OCI-LY1 (cell line): ENCODE results near the gene CNN3.

Experiments
- H2AFZ ChIP-seq: fragments of 200-600 bp; sonication (generic), shearing (Covaris generic); 2 replicates; pipeline ENCODE4 v1.6.0; 2014; ENCODE audit warnings: antibody characterized with exemption, mild to moderate bottlenecking, low read length
- H3F3A ChIP-seq: fragments of 200-600 bp; sonication (generic), shearing (Covaris generic); 2 replicates; pipeline ENCODE4 v1.6.0; 2014; ENCODE audit warnings: mild to moderate bottlenecking, antibody characterized with exemption, low read length, moderate library complexity; ENCODE audit not compliant: insufficient read depth
- H3K27ac ChIP-seq: fragments of 200-600 bp; sonication (generic); 2 replicates; pipeline ENCODE4 v1.5.1; 2014; ENCODE audit warnings: low read length, mixed run types, mild to moderate bottlenecking, low read depth; ENCODE audit not compliant: poor library complexity, severe bottlenecking
- H3K27me3 ChIP-seq: fragments of 200-600 bp; sonication (generic); 2 replicates; pipeline ENCODE4 v1.6.0; 2014; ENCODE audit warnings: antibody characterized with exemption, mild to moderate bottlenecking, low read length, moderate library complexity; ENCODE audit not compliant: insufficient read depth
- H3K36me3 ChIP-seq: fragments of 200-600 bp; sonication (generic); 2 replicates; pipeline ENCODE4 v1.6.1; 2014; ENCODE audit warnings: mild to moderate bottlenecking, antibody characterized with exemption, low read length, moderate library complexity, mixed read lengths; ENCODE audit not compliant: insufficient read depth
- H3K4me1 ChIP-seq: fragments of 200-600 bp; sonication (generic); 2 replicates; pipeline ENCODE4 v1.5.1; 2014; ENCODE audit warnings: mild to moderate bottlenecking, low read length, moderate library complexity; ENCODE audit not compliant: insufficient read depth, severe bottlenecking
- H3K4me2 ChIP-seq: fragments of 200-600 bp; sonication (generic), shearing (Covaris generic); 2 replicates; pipeline ENCODE4 v1.6.1; 2014; ENCODE audit warnings: low read length
- H3K4me3 ChIP-seq: fragments of 200-600 bp; sonication (generic); 2 replicates; pipeline ENCODE4 v1.5.1; 2014; ENCODE audit warnings: low read length, low read depth, mild to moderate bottlenecking, mixed read lengths; ENCODE audit not compliant: poor library complexity, severe bottlenecking
- H3K79me2 ChIP-seq: fragments of 200-600 bp; shearing (Covaris generic); 2 replicates; pipeline ENCODE4 v1.6.1; 2016; ENCODE audit warnings: mixed run types, low read length, mixed read lengths; ENCODE audit not compliant: insufficient read depth
- H3K9ac ChIP-seq: fragments of 200-600 bp; sonication (generic), shearing (Covaris generic); 2 replicates; pipeline ENCODE4 v1.6.1; 2014; ENCODE audit warnings: mild to moderate bottlenecking, low read length, mixed read lengths
- H3K9me2 ChIP-seq: fragments of 200-600 bp; sonication (generic), shearing (Covaris generic); 2 replicates; pipeline ENCODE4 v1.6.1; 2014; ENCODE audit warnings: low read depth, mild to moderate bottlenecking, low read length, mixed read lengths
- H3K9me3 ChIP-seq: fragments of 200-600 bp; shearing (Covaris generic); 2 replicates; pipeline ENCODE4 v1.6.1; 2014; ENCODE audit warnings: low read length, mixed read lengths
- H4K20me1 ChIP-seq: fragments of 200-600 bp; sonication (generic), shearing (Covaris generic); 2 replicates; pipeline ENCODE4 v1.6.0; 2016; ENCODE audit warnings: mild to moderate bottlenecking, low read length; ENCODE audit not compliant: insufficient read depth
- EZH2 ChIP-seq: fragments of 200-600 bp; sonication (generic), shearing (Covaris generic); IDR thresholded peaks from 2 replicates; pipeline ENCODE4 v1.8.0; 2017; ENCODE audit warnings: borderline replicate concordance, mixed run types, mild to moderate bottlenecking, antibody characterized with exemption, low read length, moderate library complexity, mixed read lengths
- TF ChIP-seq, protein P1 (sequence below): fragments of 200-600 bp; sonication (generic), shearing (Covaris generic); IDR thresholded peaks from 2 replicates; pipeline ENCODE4 v1.5.1; 2017; ENCODE audit warnings: mild to moderate bottlenecking, antibody characterized with exemption, low read length, moderate library complexity, mixed read lengths

Gene CNN3

GRCh38 chr1:94912263-94913184 lies 14.4 kb downstream of the CNN3 start:
- Histone ChIP-seq H3K4me1 (no peaks in the 10 kb centered on the region), H4K20me1 (no peaks in the 10 kb centered on the region), H3K4me2 (no peak overlapping the region), H3K27ac (no peak overlapping the region), H3K4me3 (no peak overlapping the region), H3K9ac (no peak overlapping the region), H3K9me2 (no peaks in the 10 kb centered on the region), H3K9me3 (no peaks in the 10 kb centered on the region), H3F3A (no peaks in the 10 kb centered on the region), H3K36me3 (no peaks in the 10 kb centered on the region), H2AFZ (no peak overlapping the region), H3K27me3 (no peaks in the 10 kb centered on the region), H3K79me2 (no peaks in the 10 kb centered on the region)
- TF ChIP-seq, protein P1, sequence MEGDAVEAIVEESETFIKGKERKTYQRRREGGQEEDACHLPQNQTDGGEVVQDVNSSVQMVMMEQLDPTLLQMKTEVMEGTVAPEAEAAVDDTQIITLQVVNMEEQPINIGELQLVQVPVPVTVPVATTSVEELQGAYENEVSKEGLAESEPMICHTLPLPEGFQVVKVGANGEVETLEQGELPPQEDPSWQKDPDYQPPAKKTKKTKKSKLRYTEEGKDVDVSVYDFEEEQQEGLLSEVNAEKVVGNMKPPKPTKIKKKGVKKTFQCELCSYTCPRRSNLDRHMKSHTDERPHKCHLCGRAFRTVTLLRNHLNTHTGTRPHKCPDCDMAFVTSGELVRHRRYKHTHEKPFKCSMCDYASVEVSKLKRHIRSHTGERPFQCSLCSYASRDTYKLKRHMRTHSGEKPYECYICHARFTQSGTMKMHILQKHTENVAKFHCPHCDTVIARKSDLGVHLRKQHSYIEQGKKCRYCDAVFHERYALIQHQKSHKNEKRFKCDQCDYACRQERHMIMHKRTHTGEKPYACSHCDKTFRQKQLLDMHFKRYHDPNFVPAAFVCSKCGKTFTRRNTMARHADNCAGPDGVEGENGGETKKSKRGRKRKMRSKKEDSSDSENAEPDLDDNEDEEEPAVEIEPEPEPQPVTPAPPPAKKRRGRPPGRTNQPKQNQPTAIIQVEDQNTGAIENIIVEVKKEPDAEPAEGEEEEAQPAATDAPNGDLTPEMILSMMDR = no peak
- no peak for TF ChIP-seq EZH2

- Histone ChIP-seq H3K4me1 (no peaks in the 10 kb centered on the region), H3F3A (no peaks in the 10 kb centered on the region), H3K27ac (no peak overlapping the region), H3K4me2 (no peak overlapping the region), H4K20me1 (no peaks in the 10 kb centered on the region), H2AFZ (no peak overlapping the region), H3K9ac (no peak overlapping the region), H3K36me3 (no peaks in the 10 kb centered on the region), H3K27me3 (no peaks in the 10 kb centered on the region; the same call in 1 of the 2 replicates), H3K4me3 (no peak overlapping the region), H3K9me3 (no peaks in the 10 kb centered on the region), H3K79me2 (no peaks in the 10 kb centered on the region), H3K9me2 (no peaks in the 10 kb centered on the region)
- TF ChIP-seq EZH2 = no peak
- TF ChIP-seq, protein P1 = no peak
Observed at GRCh38 chr1:94909486-94909885, 17.4 kb downstream of the CNN3 start.

DNA sequence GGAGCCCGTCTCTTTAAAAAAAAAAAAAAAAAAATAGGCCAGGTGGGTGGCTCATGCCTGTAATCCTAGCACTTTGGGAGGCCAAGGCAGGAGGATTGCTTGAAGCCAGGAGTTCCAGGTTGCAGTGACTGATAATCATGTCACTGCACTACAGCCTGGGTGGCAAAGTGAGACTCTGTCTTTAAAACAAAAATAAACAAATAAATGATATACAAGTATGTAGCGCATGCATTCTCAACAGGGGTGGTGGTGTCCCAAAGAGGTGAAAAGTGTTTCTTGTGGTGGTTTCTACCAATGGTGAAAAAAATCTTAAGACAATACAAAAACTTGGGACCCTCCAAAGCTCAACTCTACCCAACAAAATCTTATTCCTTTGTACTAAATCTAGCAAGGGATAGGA lies 17.9 kb downstream of the CNN3 start:
- TF ChIP-seq, protein P1 = no peak
- TF ChIP-seq EZH2 = no peak
- H3K27ac ChIP-seq = no peak overlapping the region
- no peak overlapping the region for H3K4me2 ChIP-seq
- H3F3A ChIP-seq = no peaks in the 10 kb centered on the region
- H3K4me1 ChIP-seq = no peaks in the 10 kb centered on the region
- no peak overlapping the region for H3K9ac ChIP-seq
- no peaks in the 10 kb centered on the region for H4K20me1 ChIP-seq
- no peak overlapping the region for H3K4me3 ChIP-seq
- no peaks in the 10 kb centered on the region; the same call in 1 of the 2 replicates for H3K27me3 ChIP-seq
- no peaks in the 10 kb centered on the region for H3K9me2 ChIP-seq
- no peaks in the 10 kb centered on the region for H3K9me3 ChIP-seq
- H3K36me3 ChIP-seq = no peaks in the 10 kb centered on the region
- H2AFZ ChIP-seq = no peak overlapping the region
- no peaks in the 10 kb centered on the region for H3K79me2 ChIP-seq
